Activated T-helper 17 cell treated with anti-CD3 and anti-CD28 coated beads, Interleukin-2, amount 50 U/mL, for 72 hours (primary cell): ENCODE data around the gene CTAG1B. TPM values are rescaled to one million over a fixed set of nuclear protein-coding genes. Genes with fewer than 3 reads are reported as not detected.
"Not testable (repeated sequence)": the region's sequence is repeated elsewhere in the genome, so short reads cannot be mapped to it uniquely, and the experiment has no call there.

Experiments
- ATAC-seq: fragments of 150-1000 bp; cut with Tn5 transposase; replicated peaks from 2 replicates; pipeline ENCODE4 v1.10.0; 2021; ENCODE audit warnings: mild to moderate bottlenecking, moderate library complexity
- H3K27ac Mint-ChIP-seq: one replicate; pipeline ENCODE4 v1.8.0; 2022; ENCODE audit warnings: mixed read lengths
- H3K27me3 Mint-ChIP-seq: one replicate; pipeline ENCODE4 v1.8.0; 2022; ENCODE audit warnings: mixed read lengths
- H3K36me3 Mint-ChIP-seq: one replicate; pipeline ENCODE4 v1.8.0; 2022; ENCODE audit warnings: low read depth, mild to moderate bottlenecking, mixed read lengths
- H3K4me1 Mint-ChIP-seq: one replicate; pipeline ENCODE4 v1.8.0; 2022; ENCODE audit warnings: mixed read lengths
- H3K4me3 Mint-ChIP-seq: one replicate; pipeline ENCODE4 v1.8.0; 2022; ENCODE audit warnings: mild to moderate bottlenecking, mixed read lengths
- H3K9me3 Mint-ChIP-seq: one replicate; pipeline ENCODE4 v1.8.0; 2022; ENCODE audit warnings: mixed read lengths
- total RNA-seq, 2 donors: library from RNA; stranded (reverse); gene quantifications; one replicate each; pipeline ENCODE4 v1.2.3, GENCODE V29; 2022

The CTAG1B gene
- total RNA-seq, 2 donors from 2014 or later = not detected

DNA sequence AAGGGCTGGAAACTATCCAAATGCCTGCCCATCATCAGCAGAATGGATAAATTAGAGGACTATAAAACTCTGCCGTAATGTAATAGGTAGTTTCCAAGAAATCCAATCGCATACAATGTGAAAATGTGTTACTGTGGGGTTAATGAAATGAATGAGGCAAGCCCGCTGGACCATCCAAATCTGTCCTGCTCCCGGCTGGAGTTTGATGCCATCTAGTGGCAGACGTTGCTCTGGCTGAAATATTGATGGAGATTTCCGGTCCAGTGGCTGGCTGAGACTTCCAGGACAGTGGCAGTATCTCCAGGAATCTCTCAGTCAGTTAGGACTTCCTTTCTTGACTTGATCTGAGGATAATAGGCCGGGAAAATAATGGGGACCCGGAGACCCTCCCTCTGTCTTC lies 36.1 kb downstream of the CTAG1B start:
- H3K4me3 Mint-ChIP-seq, H3K27ac Mint-ChIP-seq, H3K27me3 Mint-ChIP-seq, H3K9me3 Mint-ChIP-seq, H3K4me1 Mint-ChIP-seq, H3K36me3 Mint-ChIP-seq: not testable (repeated sequence)
- ATAC-seq = peak; percentile 49

DNA sequence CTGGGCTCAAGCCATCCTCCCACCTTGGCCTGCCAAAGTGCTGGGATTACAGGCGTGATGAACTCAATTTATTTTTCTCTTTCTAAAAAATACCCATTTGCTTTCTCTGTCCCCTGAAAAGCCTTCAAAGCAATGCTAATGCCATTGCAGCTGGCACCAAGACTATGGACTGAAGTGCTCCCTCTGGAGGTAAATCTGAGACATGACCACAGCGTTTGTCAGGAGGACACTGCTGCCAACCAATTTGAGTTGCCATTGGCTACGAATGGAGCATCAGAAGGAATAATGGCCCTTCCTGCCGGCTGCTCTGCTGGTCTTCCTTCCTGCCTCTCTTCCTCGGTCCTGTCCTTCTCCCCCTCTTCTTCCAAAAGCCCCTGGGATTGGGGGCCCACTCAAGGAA lies 44.0 kb downstream of the CTAG1B start:
- not testable (repeated sequence) for H3K9me3 Mint-ChIP-seq, H3K4me3 Mint-ChIP-seq, H3K27ac Mint-ChIP-seq, H3K27me3 Mint-ChIP-seq, H3K36me3 Mint-ChIP-seq, H3K4me1 Mint-ChIP-seq
- ATAC-seq = peak; percentile 49

GRCh38 chrX:154573061-154573460 lies 46.0 kb downstream of the CTAG1B start:
- not testable (repeated sequence) for H3K4me3 Mint-ChIP-seq, H3K27ac Mint-ChIP-seq, H3K36me3 Mint-ChIP-seq, H3K4me1 Mint-ChIP-seq, H3K27me3 Mint-ChIP-seq, ATAC-seq, H3K9me3 Mint-ChIP-seq

- H3K27ac Mint-ChIP-seq, H3K9me3 Mint-ChIP-seq, ATAC-seq, H3K27me3 Mint-ChIP-seq, H3K36me3 Mint-ChIP-seq, H3K4me3 Mint-ChIP-seq, H3K4me1 Mint-ChIP-seq: not testable (repeated sequence)
Observed at GRCh38 chrX:154570361-154570760, 48.7 kb downstream of the CTAG1B start.

Other genes starting within 250 kb of the CTAG1B start
- 1,000 to 10,000 TPM; 1,274 to 1,383 TPM for gene FLNA, start 244.6 kb downstream of the CTAG1B start, total RNA-seq
- 10 to 100 TPM; 86.5 to 87.5 TPM for gene EMD, start 240.0 kb downstream of the CTAG1B start, total RNA-seq
- gene RPL10, start 220.9 kb downstream of the CTAG1B start, total RNA-seq = 1,000 to 10,000 TPM; 1,604 to 1,651 TPM
- 10 to 100 TPM; 13.9 to 16.7 TPM for gene DNASE1L1, start 210.0 kb downstream of the CTAG1B start, total RNA-seq
- 10 to 100 TPM; 39.3 to 40.8 TPM for gene TAFAZZIN, start 207.7 kb downstream of the CTAG1B start, total RNA-seq
- 10 to 100 TPM; 39.9 to 42.1 TPM for gene ATP6AP1, start 190.6 kb downstream of the CTAG1B start, total RNA-seq
- 100 to 1,000 TPM; 120 to 165 TPM for gene GDI1, start 182.1 kb downstream of the CTAG1B start, total RNA-seq
- 10 to 100 TPM; 49.3 to 71.4 TPM for gene FAM50A, start 175.1 kb downstream of the CTAG1B start, total RNA-seq
- gene PLXNA3, start 161.0 kb downstream of the CTAG1B start, total RNA-seq = 10 to 100 TPM; 63.2 to 67.8 TPM
- gene LAGE3, start 140.0 kb downstream of the CTAG1B start, total RNA-seq = 10 to 100 TPM; 37.4 to 47.9 TPM
- gene UBL4A, start 132.7 kb downstream of the CTAG1B start, total RNA-seq = 10 to 100 TPM; 37.2 to 53.4 TPM
- gene SLC10A3, start 128.7 kb downstream of the CTAG1B start, total RNA-seq = 10 to 100 TPM; 17.3 to 24.8 TPM
- gene FAM3A, start 103.0 kb downstream of the CTAG1B start, total RNA-seq = 10 to 100 TPM; 24.5 to 25.4 TPM
- 10 to 100 TPM; 48.1 to 78.3 TPM for gene G6PD, start 72.4 kb downstream of the CTAG1B start, total RNA-seq
- 10 to 100 TPM; 26.1 to 39.6 TPM for gene IKBKG, start 71.7 kb downstream of the CTAG1B start, total RNA-seq
- gene CTAG1A, start 34.1 kb downstream of the CTAG1B start, total RNA-seq = not detected
- not detected for gene CTAG2, start 34.3 kb upstream of the CTAG1B start, total RNA-seq
- gene GAB3, start 131.8 kb upstream of the CTAG1B start, total RNA-seq = 10 to 100 TPM; 12.1 to 13.5 TPM
- gene DKC1, start 143.6 kb upstream of the CTAG1B start, total RNA-seq = 100 to 1,000 TPM in 1 of 2 donors, 10 to 100 TPM in 1; 72.8 to 142 TPM
- 10 to 100 TPM; 17.1 to 17.7 TPM for gene MPP1, start 186.2 kb upstream of the CTAG1B start, total RNA-seq
- not detected for gene SMIM9, start 215.4 kb upstream of the CTAG1B start, total RNA-seq